ENCODE data around the gene LCA5L. TPM values are rescaled to one million over a fixed set of nuclear protein-coding genes. Genes with fewer than 3 reads are reported as not detected.
"Not testable (repeated sequence)": the region's sequence is repeated elsewhere in the genome, so short reads cannot be mapped to it uniquely, and the experiment has no call there.

Gene LCA5L
- polyA plus RNA-seq, 1 donor (not counting 4 experiments of a cell fraction or from before 2014, with no cell fraction given): 0.96 TPM

DNA sequence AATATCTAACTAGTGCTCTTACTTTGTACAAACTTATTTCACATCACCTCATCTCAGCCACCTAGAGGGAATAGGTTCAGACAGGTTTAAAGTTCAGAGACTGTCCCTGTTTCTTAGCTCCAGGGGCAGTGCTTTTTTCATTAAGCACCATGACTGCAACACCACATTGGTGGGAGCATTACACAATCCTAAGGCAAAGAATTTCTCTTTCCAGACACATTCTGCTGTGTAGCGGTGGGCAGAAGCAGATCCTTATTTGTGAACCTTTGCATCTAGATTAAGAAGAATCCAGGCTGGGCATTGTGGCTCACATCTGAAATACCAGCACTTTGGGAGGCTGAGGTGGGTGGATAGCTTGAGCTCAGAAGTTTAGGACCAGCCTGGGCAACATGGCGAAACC is 16.1 kb downstream of the LCA5L start:
- no peak overlapping the region for H3K27ac ChIP-seq (ENCODE audit: control insufficient read depth, insufficient read depth, low read length)
- H3K9me3 ChIP-seq (ENCODE audit: control insufficient read depth, low read depth, low read length): no peaks in the 10 kb centered on the region
- H2AFZ ChIP-seq (ENCODE audit: control insufficient read depth, low read length): no peak overlapping the region
- H3K9ac ChIP-seq (ENCODE audit: control insufficient read depth, extremely low read depth, insufficient read depth, low read length): no peak overlapping the region
- H3K27me3 ChIP-seq (ENCODE audit: control insufficient read depth, extremely low read depth, insufficient read depth, low read length): no peaks in the 10 kb centered on the region
- no peaks in the 10 kb centered on the region for H3K4me1 ChIP-seq (ENCODE audit: control insufficient read depth, extremely low read depth, insufficient read depth, low read length)
- H4K20me1 ChIP-seq (ENCODE audit: control insufficient read depth, extremely low read depth, insufficient read depth, low read length): no peaks in the 10 kb centered on the region
- H3K36me3 ChIP-seq (ENCODE audit: control insufficient read depth in 2 of 2, extremely low read depth in 1 of 2, insufficient read depth in 2 of 2, low read length in 2 of 2): no peaks in the 10 kb centered on the region
- no peaks in the 10 kb centered on the region for H3K79me2 ChIP-seq (ENCODE audit: control insufficient read depth, insufficient read depth, low read length)
- no peak overlapping the region for H3K4me3 ChIP-seq (ENCODE audit: control insufficient read depth in 2 of 3, extremely low read depth in 1 of 3, insufficient read depth in 2 of 3, low read depth in 1 of 3, low read length in 3 of 3)
- no peaks in the 10 kb centered on the region for H3K9me1 ChIP-seq (ENCODE audit: control insufficient read depth, extremely low read depth, insufficient read depth, low read length)
- DNase-seq (ENCODE audit: low read depth, low spot score) (no peak), FAIRE-seq (no peak)
- no peak for TF ChIP-seq EZH2 (IDR thresholded peaks at IDR 0.05; ENCODE audit: low read length)
- TF ChIP-seq, protein P1, sequence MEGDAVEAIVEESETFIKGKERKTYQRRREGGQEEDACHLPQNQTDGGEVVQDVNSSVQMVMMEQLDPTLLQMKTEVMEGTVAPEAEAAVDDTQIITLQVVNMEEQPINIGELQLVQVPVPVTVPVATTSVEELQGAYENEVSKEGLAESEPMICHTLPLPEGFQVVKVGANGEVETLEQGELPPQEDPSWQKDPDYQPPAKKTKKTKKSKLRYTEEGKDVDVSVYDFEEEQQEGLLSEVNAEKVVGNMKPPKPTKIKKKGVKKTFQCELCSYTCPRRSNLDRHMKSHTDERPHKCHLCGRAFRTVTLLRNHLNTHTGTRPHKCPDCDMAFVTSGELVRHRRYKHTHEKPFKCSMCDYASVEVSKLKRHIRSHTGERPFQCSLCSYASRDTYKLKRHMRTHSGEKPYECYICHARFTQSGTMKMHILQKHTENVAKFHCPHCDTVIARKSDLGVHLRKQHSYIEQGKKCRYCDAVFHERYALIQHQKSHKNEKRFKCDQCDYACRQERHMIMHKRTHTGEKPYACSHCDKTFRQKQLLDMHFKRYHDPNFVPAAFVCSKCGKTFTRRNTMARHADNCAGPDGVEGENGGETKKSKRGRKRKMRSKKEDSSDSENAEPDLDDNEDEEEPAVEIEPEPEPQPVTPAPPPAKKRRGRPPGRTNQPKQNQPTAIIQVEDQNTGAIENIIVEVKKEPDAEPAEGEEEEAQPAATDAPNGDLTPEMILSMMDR (optimal IDR thresholded peaks at IDR 0.05 in 1 of 3, IDR thresholded peaks at IDR 0.05 in 1 of 3, conservative IDR thresholded peaks at IDR 0.05 in 1 of 3; ENCODE audit: extremely low read depth in 1 of 3, insufficient read depth in 2 of 3, low read length in 3 of 3): no peak
- dilution Hi-C loops (cut with MboI; ENCODE audit: extremely low pct_ligation_motif_present, low sequenced_read_pairs): no loop called here
- no peak overlapping the region for H3K4me2 ChIP-seq (ENCODE audit: control insufficient read depth, extremely low read depth, insufficient read depth, low read depth, low read length)

DNA sequence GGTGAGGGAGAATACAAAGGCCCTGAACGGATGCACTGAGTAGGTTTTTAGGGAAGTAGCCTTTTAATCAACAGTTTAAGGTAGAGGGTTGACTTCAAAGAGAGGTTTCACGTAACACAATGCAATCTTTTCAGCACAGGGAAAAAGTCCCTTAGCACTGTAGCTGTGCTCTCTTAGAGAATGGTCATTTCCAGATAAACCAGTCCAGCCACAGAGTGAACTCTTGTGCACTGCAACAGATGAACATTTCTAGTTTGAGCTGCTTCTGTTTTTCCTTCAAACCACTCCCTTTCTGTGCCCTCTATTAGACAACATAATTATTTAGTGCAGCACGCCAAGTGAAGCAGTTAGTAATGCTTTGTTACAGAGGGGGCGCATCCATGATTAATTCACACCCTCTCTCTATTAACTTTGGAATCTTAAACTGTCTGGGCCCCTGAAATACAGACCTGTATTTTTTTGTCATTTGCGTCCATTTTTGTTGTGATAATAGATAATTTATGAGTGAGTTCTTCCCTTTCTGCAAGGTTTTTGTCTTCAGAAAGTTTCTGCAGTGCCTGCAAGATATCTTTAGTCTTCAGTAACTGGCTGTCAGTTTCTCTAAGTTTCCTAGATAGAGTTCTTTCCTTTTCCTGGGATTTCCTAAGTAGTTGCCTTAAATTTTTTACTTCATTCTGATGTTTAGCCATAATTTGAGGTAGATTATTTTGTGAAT is 22.9 kb downstream of the LCA5L start:
- Histone ChIP-seq H3K27me3 (ENCODE audit: control insufficient read depth, extremely low read depth, insufficient read depth, low read length) (no peaks in the 10 kb centered on the region), H3K9me1 (ENCODE audit: control insufficient read depth, extremely low read depth, insufficient read depth, low read length) (no peaks in the 10 kb centered on the region), H3K36me3 (ENCODE audit: control insufficient read depth in 2 of 2, extremely low read depth in 1 of 2, insufficient read depth in 2 of 2, low read length in 2 of 2) (no peaks in the 10 kb centered on the region), H3K9ac (ENCODE audit: control insufficient read depth, extremely low read depth, insufficient read depth, low read length) (no peak overlapping the region), H3K79me2 (ENCODE audit: control insufficient read depth, insufficient read depth, low read length) (no peaks in the 10 kb centered on the region), H3K4me2 (ENCODE audit: control insufficient read depth, extremely low read depth, insufficient read depth, low read depth, low read length) (no peak overlapping the region), H2AFZ (ENCODE audit: control insufficient read depth, low read length) (no peak overlapping the region), H4K20me1 (ENCODE audit: control insufficient read depth, extremely low read depth, insufficient read depth, low read length) (no peaks in the 10 kb centered on the region), H3K4me1 (ENCODE audit: control insufficient read depth, extremely low read depth, insufficient read depth, low read length) (no peaks in the 10 kb centered on the region), H3K9me3 (ENCODE audit: control insufficient read depth, low read depth, low read length) (no peaks in the 10 kb centered on the region), H3K4me3 (ENCODE audit: control insufficient read depth in 2 of 3, extremely low read depth in 1 of 3, insufficient read depth in 2 of 3, low read depth in 1 of 3, low read length in 3 of 3) (no peak overlapping the region), H3K27ac (ENCODE audit: control insufficient read depth, insufficient read depth, low read length) (no peak overlapping the region)
- FAIRE-seq (no peak), DNase-seq (ENCODE audit: low read depth, low spot score) (no peak)
- dilution Hi-C loops (cut with MboI; ENCODE audit: extremely low pct_ligation_motif_present, low sequenced_read_pairs): no loop called here
- no peak for TF ChIP-seq EZH2 (IDR thresholded peaks at IDR 0.05; ENCODE audit: low read length)
- TF ChIP-seq, protein P1 (optimal IDR thresholded peaks at IDR 0.05 in 1 of 3, IDR thresholded peaks at IDR 0.05 in 1 of 3, conservative IDR thresholded peaks at IDR 0.05 in 1 of 3; ENCODE audit: extremely low read depth in 1 of 3, insufficient read depth in 2 of 3, low read length in 3 of 3): no peak

DNA sequence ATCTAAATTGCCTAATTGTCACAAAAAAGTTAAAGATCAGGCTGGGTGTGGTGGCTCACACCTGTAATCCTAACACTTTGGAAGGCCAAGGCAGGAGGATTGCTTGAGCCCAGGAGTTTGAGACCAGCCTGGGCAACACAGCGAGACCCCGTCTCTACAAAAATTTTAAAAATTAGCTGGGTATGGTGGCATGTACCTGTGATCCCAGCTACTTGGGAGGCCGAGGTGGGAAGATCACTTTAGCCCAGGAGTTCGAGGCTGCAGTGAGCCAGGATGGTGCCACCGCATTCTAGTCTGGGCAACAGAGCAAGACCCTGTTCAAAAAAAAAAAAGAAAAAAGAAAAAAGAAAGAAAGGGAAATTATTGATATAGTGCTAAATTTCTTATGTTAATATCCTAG is 26.4 kb downstream of the LCA5L start:
- H3K27ac ChIP-seq (ENCODE audit: control insufficient read depth, insufficient read depth, low read length); DNase-seq (ENCODE audit: low read depth, low spot score); H3K4me3 ChIP-seq (ENCODE audit: control insufficient read depth in 2 of 3, extremely low read depth in 1 of 3, insufficient read depth in 2 of 3, low read depth in 1 of 3, low read length in 3 of 3); H3K4me1 ChIP-seq (ENCODE audit: control insufficient read depth, extremely low read depth, insufficient read depth, low read length); H3K79me2 ChIP-seq (ENCODE audit: control insufficient read depth, insufficient read depth, low read length); H3K9me1 ChIP-seq (ENCODE audit: control insufficient read depth, extremely low read depth, insufficient read depth, low read length); FAIRE-seq; H2AFZ ChIP-seq (ENCODE audit: control insufficient read depth, low read length); H4K20me1 ChIP-seq (ENCODE audit: control insufficient read depth, extremely low read depth, insufficient read depth, low read length); dilution Hi-C loops (cut with MboI; ENCODE audit: extremely low pct_ligation_motif_present, low sequenced_read_pairs); H3K4me2 ChIP-seq (ENCODE audit: control insufficient read depth, extremely low read depth, insufficient read depth, low read depth, low read length); H3K9me3 ChIP-seq (ENCODE audit: control insufficient read depth, low read depth, low read length); H3K9ac ChIP-seq (ENCODE audit: control insufficient read depth, extremely low read depth, insufficient read depth, low read length); H3K36me3 ChIP-seq (ENCODE audit: control insufficient read depth in 2 of 2, extremely low read depth in 1 of 2, insufficient read depth in 2 of 2, low read length in 2 of 2); H3K27me3 ChIP-seq (ENCODE audit: control insufficient read depth, extremely low read depth, insufficient read depth, low read length): not testable (repeated sequence)

Measured in keratinocyte (primary cell).